HG03135 (cell line): ENCODE measurements around the gene PAX4.
A peak's percentile ranks its signal among the peaks of the same experiment; 100 is the strongest.

Experiments
- ATAC-seq: cut with Tn5 transposase; IDR thresholded peaks from one replicate; pipeline ENCODE4 v1.9.1; 2021; ENCODE audit warnings: mild to moderate bottlenecking, moderate library complexity; ENCODE audit not compliant: unreplicated experiment

PAX4 gene

DNA sequence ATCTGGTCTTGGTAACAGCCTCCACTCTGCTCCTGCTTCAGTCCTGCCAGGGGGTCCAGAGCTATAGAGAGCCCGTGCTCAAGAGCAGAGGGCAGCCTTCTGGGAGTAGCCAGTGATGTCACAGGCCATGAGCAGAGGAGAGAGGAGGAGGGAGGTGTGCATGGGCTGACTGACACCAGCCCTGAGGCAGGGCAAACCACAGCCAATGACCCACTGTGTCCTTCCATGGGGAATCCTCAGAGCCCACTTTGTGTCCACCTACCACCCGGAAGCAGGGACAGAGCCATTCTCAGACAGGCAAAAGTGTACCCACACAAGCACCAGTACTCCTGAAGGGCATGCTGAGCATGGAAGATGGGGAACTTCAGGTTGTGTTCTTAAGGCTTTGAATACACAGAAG lies at the start of gene PAX4:
Gene PAX4, minus strand, starts transcription at position 101 of the 400 bp plus-strand sequence. CDS start 2,214 bp downstream, outside the sequence.
- ATAC-seq, result no peak

- ATAC-seq, result no peak
Observed at GRCh38 chr7:127667017-127667670, 49.2 kb upstream of the PAX4 start.

DNA sequence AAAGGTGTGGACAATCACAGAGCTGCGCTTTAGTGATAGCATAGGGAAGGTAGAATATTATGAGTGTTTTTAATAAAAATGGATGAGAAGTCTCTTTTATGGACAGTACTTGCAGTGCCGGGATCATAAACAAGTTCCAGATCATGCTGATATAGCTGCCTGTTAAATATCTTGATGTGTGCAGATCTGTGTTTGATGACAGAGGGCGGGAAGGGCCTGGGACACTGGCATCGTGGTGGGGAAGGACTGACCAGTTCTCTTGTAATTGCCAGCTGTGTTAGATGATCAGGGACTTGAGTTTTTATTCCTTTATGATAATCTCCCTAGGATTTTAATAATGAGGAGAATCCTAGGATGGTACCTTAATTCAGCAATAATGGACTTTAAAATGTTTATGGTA lies 48.7 kb upstream of the PAX4 start:
- no peak for ATAC-seq

- ATAC-seq, result no peak
Observed at GRCh38 chr7:127665922-127666321, 48.0 kb upstream of the PAX4 start.

GRCh38 chr7:127658970-127659630 lies 41.2 kb upstream of the PAX4 start:
- no peak for ATAC-seq

GRCh38 chr7:127657500-127657899 lies 39.6 kb upstream of the PAX4 start:
- ATAC-seq, result no peak

DNA sequence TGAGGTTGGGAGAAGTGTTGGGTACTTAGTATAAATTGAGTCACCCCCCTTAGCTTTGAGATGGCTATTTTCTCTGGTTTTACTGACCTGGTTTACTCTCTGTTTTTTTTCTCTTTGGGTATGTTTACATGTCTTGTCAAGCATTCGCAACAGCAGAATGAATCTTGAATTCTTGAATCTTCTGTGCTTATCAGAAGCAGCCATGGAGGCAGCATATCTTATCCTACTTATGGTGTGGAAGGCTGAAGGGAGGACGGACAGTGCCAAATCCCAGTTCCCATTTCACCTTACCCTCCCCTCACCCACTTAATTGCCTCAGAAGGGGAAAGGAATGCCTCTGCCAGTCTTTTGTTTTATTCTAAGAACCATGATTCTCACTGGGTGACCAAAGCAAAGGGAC lies 37.8 kb upstream of the PAX4 start:
- no peak for ATAC-seq

- ATAC-seq, result no peak
Observed at GRCh38 chr7:127654404-127655394, 36.8 kb upstream of the PAX4 start.

DNA sequence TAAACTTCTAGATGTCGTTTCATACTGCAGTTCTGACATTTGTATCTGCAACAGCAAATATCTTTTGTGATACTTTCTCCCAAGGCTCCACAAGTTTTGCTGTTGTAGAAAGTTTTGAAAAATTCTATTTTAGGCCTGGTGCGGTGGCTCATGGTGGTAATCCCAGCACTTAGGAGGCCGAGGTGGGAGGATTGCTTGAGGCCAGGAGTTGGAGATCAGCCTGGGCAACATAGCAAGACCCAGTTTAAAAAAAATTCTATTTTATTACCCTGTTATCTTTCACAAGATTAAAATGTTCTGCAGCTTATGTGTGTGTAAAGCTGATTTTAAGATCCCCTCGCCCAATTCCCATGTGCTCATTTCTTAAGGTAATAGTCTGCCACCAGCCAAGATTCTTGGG lies 35.5 kb upstream of the PAX4 start:
- no peak for ATAC-seq

- peak; percentile 19 for ATAC-seq
Observed at GRCh38 chr7:127652333-127653248, 34.6 kb upstream of the PAX4 start.

- ATAC-seq, result peak; percentile 96
Observed at GRCh38 chr7:127651556-127652332, 33.8 kb upstream of the PAX4 start, which contains the start of gene SND1. Gene SND1 (plus strand): TSS chr7:127652194. CDS start chr7:127652374, 180 bp downstream.

DNA sequence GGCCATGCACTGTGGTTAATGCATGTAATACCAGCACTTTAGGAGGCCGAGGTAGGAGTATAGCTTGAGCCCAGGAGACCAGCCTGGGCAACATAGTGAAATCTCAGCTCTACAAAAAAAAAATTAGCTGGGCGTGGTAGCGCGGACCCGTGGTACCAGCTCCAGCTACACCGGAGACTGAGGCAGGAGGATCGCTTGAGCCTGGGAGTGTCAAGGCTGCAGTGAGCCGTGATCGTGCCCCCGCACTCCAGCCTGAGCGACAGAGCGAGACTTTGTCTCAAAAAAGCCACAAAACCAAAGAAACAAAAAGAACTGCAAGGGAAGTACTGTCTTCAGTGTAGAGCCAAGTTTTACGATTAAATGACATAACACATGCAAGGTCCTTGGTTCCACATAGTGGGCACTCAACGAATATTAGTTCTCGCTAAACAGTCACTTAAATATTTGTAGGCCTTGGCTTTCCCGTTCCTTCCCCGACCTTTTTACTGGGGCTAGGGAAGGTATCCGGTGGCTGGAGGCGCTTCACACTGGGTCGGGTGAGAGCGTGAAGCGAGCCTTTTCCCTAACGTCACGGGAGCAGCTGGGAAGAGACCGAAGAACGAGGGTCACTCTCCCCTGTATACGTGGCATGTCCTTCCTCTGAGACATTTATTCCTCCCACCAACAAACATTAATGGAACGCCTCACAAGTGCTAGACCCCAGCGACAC lies 33.1 kb upstream of the PAX4 start:
- no peak for ATAC-seq

GRCh38 chr7:127648986-127649385 lies 31.0 kb upstream of the PAX4 start:
- no peak for ATAC-seq

DNA sequence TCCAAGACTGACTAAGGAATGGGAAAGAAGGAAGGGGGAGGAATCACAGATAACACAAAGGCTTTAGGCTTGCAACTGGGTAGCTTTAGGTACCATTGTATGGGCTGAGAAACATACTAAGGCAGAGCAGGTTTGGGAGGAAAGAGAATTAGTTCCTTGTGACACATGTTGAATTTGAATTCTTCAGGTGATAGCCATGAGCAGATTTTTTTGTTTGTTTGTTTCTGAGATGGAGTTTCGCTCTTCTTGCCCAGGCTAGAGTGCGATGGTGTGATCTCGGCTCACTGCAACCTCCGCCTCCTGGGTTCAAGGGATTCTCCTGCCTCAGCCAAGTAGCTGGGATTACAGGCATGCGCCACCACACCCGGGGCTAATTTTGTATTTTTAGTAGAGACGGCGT lies 29.7 kb upstream of the PAX4 start:
- no peak for ATAC-seq

- no peak for ATAC-seq
Observed at GRCh38 chr7:127644484-127644883, 26.5 kb upstream of the PAX4 start.

GRCh38 chr7:127638197-127638596 lies 20.3 kb upstream of the PAX4 start:
- no peak for ATAC-seq

GRCh38 chr7:127635659-127636285 lies 17.8 kb upstream of the PAX4 start:
- no peak for ATAC-seq

DNA sequence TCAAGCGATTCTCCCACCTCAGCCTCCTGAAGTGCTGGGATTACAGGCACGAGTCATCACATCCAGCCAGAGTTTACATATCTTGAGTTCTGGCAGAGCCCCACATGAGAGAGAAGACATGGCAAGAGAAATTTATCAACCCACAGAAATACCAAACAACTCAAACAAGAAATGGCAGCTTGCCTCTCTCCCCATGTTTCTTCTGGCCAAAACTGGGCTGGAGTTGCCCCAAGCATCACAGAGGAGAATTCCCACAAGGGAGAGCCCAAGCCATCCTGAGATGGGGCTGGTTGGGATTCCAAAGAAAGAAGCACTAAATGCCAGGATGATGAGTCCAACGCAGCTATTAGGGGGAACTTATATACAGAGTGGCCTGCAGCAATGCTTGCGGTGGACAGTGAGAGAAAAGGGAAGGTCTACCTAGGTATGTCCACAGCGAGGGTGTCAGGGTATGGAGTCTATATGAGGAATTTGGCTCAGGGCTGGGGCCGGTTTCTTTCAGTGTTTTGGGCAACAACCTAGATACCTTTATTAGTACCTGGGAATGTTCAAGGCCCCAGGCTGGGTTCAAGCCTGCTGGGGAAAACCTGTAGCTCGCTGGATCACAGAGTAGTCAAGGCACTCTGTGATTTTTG lies 14.5 kb upstream of the PAX4 start:
- ATAC-seq, result no peak
